Measurements from ENCODE around the gene ZNF362. TPM values are rescaled to one million over a fixed set of nuclear protein-coding genes. Genes with fewer than 3 reads are reported as not detected.
"Not testable (repeated sequence)": the region's sequence is repeated elsewhere in the genome, so short reads cannot be mapped to it uniquely, and the experiment has no call there.

ZNF362 gene
- total RNA-seq, 2 donors from 2014 or later = 45.0 to 52.0 TPM

GRCh38 chr1:33305816-33306652 lies 49.7 kb downstream of the ZNF362 start:
- WGBS = 69% methylated on average over 20 of the region's 20 CpGs
- Histone ChIP-seq H3K27ac (no peak overlapping the region), H3K36me3 (no peaks in the 10 kb centered on the region), H3K4me3 (peak overlapping the region in 1 of 2 donors; percentile 13), H3K9me3 (no peaks in the 10 kb centered on the region), H3K27me3 (replicated peaks; ENCODE audit: insufficient read depth) (no peaks in the 10 kb centered on the region), H3K4me1 (replicated peaks) (peaks cover 6% of the 10 kb centered on the region)
- DNase-seq (ENCODE audit: low spot score) = no peak
- intact Hi-C loops (cut with DNase I) = no loop called here
- TF ChIP-seq POLR2A (IDR thresholded peaks at IDR 0.05) (no peak), POLR2AphosphoS5 (IDR thresholded peaks at IDR 0.05) (no peak), CTCF (IDR thresholded peaks at IDR 0.05) (no peak)

GRCh38 chr1:33306653-33307493 lies 50.6 kb downstream of the ZNF362 start:
- peaks cover 6% of the 10 kb centered on the region for H3K4me1 ChIP-seq (replicated peaks)
- H3K4me3 ChIP-seq = peak overlapping the region in 1 of 2 donors; percentile 13
- TF ChIP-seq POLR2AphosphoS5 (IDR thresholded peaks at IDR 0.05) (no peak), CTCF (IDR thresholded peaks at IDR 0.05) (no peak)
- 14% methylated on average over 72 of the region's 113 CpGs for WGBS
- no peaks in the 10 kb centered on the region for H3K36me3 ChIP-seq
- intact Hi-C loops (cut with DNase I) = no loop called here
- H3K27ac ChIP-seq = no peak overlapping the region
- no peaks in the 10 kb centered on the region for H3K9me3 ChIP-seq
- H3K27me3 ChIP-seq (replicated peaks; ENCODE audit: insufficient read depth) = no peaks in the 10 kb centered on the region
- no peak for DNase-seq (ENCODE audit: low spot score)

- 65% methylated on average over 2 of the region's 5 CpGs for WGBS
- no peaks in the 10 kb centered on the region for H3K27me3 ChIP-seq (replicated peaks; ENCODE audit: insufficient read depth)
- intact Hi-C loops (cut with DNase I) = no loop called here
- H3K4me1 ChIP-seq (replicated peaks) = peaks cover 6% of the 10 kb centered on the region
- H3K27ac ChIP-seq = no peak overlapping the region
- DNase-seq (ENCODE audit: low spot score) = no peak
- no peak overlapping the region for H3K4me3 ChIP-seq
- H3K9me3 ChIP-seq = no peaks in the 10 kb centered on the region
- H3K36me3 ChIP-seq = no peaks in the 10 kb centered on the region
- TF ChIP-seq CTCF (IDR thresholded peaks at IDR 0.05) = no peak
- no peak for TF ChIP-seq POLR2A (IDR thresholded peaks at IDR 0.05)
- TF ChIP-seq POLR2AphosphoS5 (IDR thresholded peaks at IDR 0.05) = no peak
These were observed 51.2 kb downstream of the ZNF362 start for GRCh38 chr1:33307494-33307864.

- H3K27ac ChIP-seq; intact Hi-C loops (cut with DNase I); DNase-seq (ENCODE audit: low spot score): not testable (repeated sequence)
These were observed 53.1 kb downstream of the ZNF362 start for GRCh38 chr1:33309351-33309750.

GRCh38 chr1:33310702-33311101 lies 54.4 kb downstream of the ZNF362 start:
- Histone ChIP-seq H3K27ac (no peak overlapping the region), H3K9me3 (no peaks in the 10 kb centered on the region), H3K4me3 (no peak overlapping the region), H3K36me3 (no peaks in the 10 kb centered on the region), H3K4me1 (replicated peaks) (peaks cover 6% of the 10 kb centered on the region), H3K27me3 (replicated peaks; ENCODE audit: insufficient read depth) (no peaks in the 10 kb centered on the region)
- intact Hi-C loops (cut with DNase I) = no loop called here
- no peak for DNase-seq (ENCODE audit: low spot score)
- 91% methylated on average over 7 of the region's 8 CpGs for WGBS
- no peak for TF ChIP-seq POLR2AphosphoS5 (IDR thresholded peaks at IDR 0.05)
- no peak for TF ChIP-seq CTCF (IDR thresholded peaks at IDR 0.05)
- no peak for TF ChIP-seq POLR2A (IDR thresholded peaks at IDR 0.05)

More at GRCh38 chr1:33309351-33309750, 53.1 kb downstream of the ZNF362 start:
- H3K4me1 ChIP-seq (replicated peaks); H3K4me3 ChIP-seq; H3K27me3 ChIP-seq (replicated peaks; ENCODE audit: insufficient read depth); H3K9me3 ChIP-seq; H3K36me3 ChIP-seq: not testable (repeated sequence)
- WGBS = 97% methylated on average over 23 of the region's 32 CpGs
